Motor neuron (in vitro differentiated cells): ENCODE data around the gene IGFL3. TPM values are rescaled to one million over a fixed set of nuclear protein-coding genes. Genes with fewer than 3 reads are reported as not detected.
"Not testable (repeated sequence)": the region's sequence is repeated elsewhere in the genome, so short reads cannot be mapped to it uniquely, and the experiment has no call there.

Experiments used
- ATAC-seq, 8 experiments: fragments of 200-7000 bp; cut with Tn5 transposase; replicated peaks in 6 of 8; 2 replicates each; pipeline ENCODE4 v1.8.0; 2021; ENCODE audit warnings: mild to moderate bottlenecking in 8 of 8, moderate library complexity in 8 of 8
- H3K27ac ChIP-seq, 2 donors: fragments of 250-450 bp; sonication (Bioruptor Pico); 2 replicates each; pipeline ENCODE4 v1.9.0; 2021; ENCODE audit warnings: antibody characterized with exemption in 2 of 2, mild to moderate bottlenecking in 2 of 2, moderate library complexity in 1 of 2
- H3K4me1 ChIP-seq, 2 donors: fragments of 250-450 bp; sonication (Bioruptor Pico); replicated peaks in 1 of 2; 2 replicates each; pipeline ENCODE4 v1.6.1; 2021; ENCODE audit warnings: antibody characterized with exemption in 2 of 2, mild to moderate bottlenecking in 2 of 2, moderate library complexity in 1 of 2
- H3K4me3 ChIP-seq, 5 donors: fragments of 250-450 bp; sonication (Bioruptor Pico); 2 replicates each; pipeline ENCODE4 v1.9.0; 2021; ENCODE audit warnings: antibody characterized with exemption in 5 of 5, mild to moderate bottlenecking in 5 of 5, moderate library complexity in 4 of 5
- WGBS, 10 experiments: fragments of 450-650 bp; shearing (Covaris generic); methylation state at CpG; one replicate each; pipeline ENCODE4 v1.0.0; 2022; 5-methylcytosine and 5-hydroxymethylcytosine counted together
- in situ Hi-C, 9 experiments: fragments of 400-800 bp; cut with MboI; loops; one replicate each; pipeline ENCODE4 v1.15.0; 2021; ENCODE audit warnings: low sequenced_read_pairs in 9 of 9, low pct_unique_long_range_greater_than_20kb in 2 of 9; ENCODE audit not compliant: unreplicated experiment in 9 of 9
- total RNA-seq, 8 experiments: library from RNA; unstranded; fragments of 300-600 nt; gene quantifications; 2 replicates each; pipeline versions ENCODE4 v1.2.3 to v1.2.4, GENCODE V29; 2022

The IGFL3 gene
- total RNA-seq: under 1 TPM in 1 of 8 experiments, not detected in 7; 0.50 TPM

DNA sequence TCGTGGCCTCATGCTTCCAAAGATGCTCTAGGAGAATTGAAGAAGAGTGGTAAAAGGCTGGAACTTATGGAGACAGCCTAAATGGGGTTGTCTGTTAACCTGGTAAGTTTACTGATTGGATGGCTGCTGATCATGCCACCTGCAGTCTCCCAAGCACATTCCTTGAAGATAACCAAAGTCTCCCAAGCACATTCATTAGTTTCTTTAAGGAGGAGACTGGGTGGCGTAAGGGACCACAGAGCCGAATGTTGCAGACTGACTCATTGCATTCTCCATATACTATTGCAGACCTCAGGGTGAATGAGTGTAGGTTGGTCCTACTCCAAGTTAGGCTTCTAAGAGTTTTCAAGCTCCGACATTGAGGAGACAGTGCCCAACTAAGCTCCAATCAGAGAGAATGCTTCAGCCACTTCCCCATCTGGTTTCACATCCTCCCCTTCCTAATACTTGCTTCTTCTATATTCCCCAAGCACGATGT lies at the start of gene IGFL3:
TSS of gene IGFL3 (minus strand) at position 51 of the 478 bp plus-strand sequence. CDS start at position 12, 39 bp downstream.
- H3K4me1 ChIP-seq: peaks cover 8 to 12% of the 10 kb centered on the region in 2 donors
- no peak for ATAC-seq
- in situ Hi-C loops: no loop called here
- H3K27ac ChIP-seq: no peak within 1 kb of the TSS
- H3K4me3 ChIP-seq: no peak within 1 kb of the TSS
- 27 to 100% (median 82%) methylated on average over 1 to 5 of the region's 5 CpGs for WGBS, 10 experiments

DNA sequence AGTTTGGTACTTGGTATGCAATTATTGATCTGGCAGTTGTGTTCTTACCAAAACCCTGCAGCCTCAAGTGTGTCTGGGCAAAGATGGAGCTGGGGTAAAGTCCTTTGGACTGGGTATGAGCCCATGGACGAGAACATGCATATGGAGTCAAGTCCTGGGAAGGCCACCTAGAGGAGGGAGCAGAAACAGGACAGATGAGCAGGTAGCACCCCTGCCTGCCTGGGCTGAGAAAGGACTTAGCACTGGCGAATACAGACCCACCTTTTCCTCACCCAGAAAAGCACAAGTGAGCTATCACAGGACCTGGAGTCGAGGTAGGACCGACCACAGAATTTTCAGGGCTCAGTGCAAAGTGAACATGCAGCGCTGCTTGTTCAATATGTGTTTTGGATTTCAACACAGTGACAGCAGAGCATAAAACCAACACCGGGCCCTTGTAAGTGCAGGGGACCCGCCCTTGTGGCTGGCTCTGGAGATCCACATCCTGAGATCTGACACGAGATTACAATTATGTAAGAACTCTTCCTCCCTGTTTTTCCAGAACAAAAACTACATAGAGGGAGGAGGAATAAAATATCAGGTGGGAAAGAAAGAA lies 49.5 kb upstream of the IGFL3 start:
- ATAC-seq: peak in 2 of 8 experiments; percentile 79 to 97
- no peak overlapping the region for H3K4me3 ChIP-seq
- 0 to 90% (median 76%) methylated on average over 2 to 8 of the region's 8 CpGs; no CpG with 5 or more reads in 1 of the 10 experiments for WGBS, 10 experiments
- no peaks in the 10 kb centered on the region for H3K4me1 ChIP-seq
- no peak overlapping the region for H3K27ac ChIP-seq
- in situ Hi-C loops: no loop called here

DNA sequence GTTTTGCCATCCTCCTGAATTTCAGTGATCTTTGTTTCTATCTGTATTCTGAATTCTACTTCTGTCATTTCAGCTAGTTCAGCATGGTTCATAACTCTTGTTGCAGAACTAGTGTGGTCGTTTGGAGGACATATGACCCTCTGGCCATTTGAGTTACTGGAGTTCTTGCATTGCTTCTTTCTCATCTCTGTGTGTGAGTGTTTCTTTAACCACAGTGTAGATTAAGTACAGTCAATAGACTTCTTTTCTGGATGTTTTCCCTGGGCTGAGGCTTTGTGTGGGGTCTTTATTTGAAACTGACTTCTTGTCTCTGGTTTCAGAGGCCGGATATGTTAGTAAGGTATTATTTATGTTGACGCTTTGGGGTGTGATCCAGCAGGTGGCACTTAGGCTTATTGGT lies 38.2 kb upstream of the IGFL3 start:
- Histone ChIP-seq H3K4me1 (no peaks in the 10 kb centered on the region), H3K4me3 (no peak overlapping the region), H3K27ac (no peak overlapping the region)
- 0 to 87% (median 44%) methylated on average over 1 to 3 of the region's 3 CpGs for WGBS, 10 experiments
- no peak for ATAC-seq
- in situ Hi-C loops: no loop called here

DNA sequence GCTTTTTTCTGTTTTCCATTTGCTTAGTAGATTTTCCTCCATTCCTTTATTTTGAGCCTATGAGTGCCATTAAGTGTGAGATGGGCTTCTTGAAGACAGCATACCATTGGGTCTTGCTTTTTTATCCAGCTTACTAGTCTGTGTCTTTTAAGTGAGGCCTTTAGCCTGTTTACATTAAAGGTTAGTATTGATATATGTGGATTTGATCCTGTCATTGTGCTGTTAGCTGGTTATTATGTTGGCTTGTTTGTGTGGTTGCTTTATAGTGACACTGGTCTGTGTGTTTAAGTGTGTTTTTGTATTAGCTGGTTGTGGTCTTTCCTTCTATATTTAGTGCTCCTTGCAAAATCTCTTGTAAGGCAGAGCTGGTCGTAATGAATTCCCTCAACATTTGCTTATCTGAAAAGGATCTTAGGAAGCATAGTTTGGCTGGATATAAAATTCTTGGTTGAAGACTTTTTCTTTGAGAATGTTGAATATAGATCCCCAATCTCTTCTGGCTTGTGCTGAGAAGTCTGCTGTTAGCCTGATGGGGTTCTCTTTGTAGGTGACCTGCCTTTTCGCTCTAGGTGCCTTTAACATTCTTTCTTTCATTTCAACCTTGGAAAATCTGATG lies 37.3 kb upstream of the IGFL3 start:
- H3K27ac ChIP-seq, H3K4me3 ChIP-seq, H3K4me1 ChIP-seq, ATAC-seq, in situ Hi-C loops: not testable (repeated sequence)
- WGBS, 10 experiments: 14 to 93% (median 54%) methylated on average over 1 to 2 of the region's 2 CpGs; no CpG with 5 or more reads in 4 of the 10 experiments

DNA sequence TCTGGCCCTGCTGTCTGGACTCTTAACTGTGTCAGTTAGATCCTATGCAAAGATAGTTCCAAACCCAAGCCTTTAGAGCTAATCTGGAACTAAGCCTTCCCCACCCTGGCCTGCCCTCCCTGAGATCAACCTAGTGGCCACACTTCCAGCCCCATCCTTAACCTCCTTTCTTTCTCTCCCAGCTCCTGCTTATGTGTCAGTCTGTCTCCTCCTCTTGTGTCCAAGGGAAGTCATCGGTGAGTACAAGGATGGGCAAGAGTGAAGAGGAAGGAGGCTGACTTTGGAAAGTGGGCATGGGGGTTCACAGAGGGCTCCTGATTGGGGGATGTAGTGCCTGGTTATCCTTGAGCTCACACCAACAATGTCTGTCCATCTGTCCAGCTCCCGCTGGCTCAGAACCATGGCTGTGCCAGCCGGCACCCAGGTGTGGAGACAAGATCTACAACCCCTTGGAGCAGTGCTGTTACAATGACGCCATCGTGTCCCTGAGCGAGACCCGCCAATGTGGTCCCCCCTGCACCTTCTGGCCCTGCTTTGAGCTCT lies 35.8 kb upstream of the IGFL3 start:
- 50 to 100% (median 80%) methylated on average over 1 to 7 of the region's 7 CpGs; no CpG with 5 or more reads in 5 of the 10 experiments for WGBS, 10 experiments
- Histone ChIP-seq H3K4me1 (no peaks in the 10 kb centered on the region), H3K27ac (no peak overlapping the region), H3K4me3 (no peak overlapping the region)
- ATAC-seq: no peak
- in situ Hi-C loops: no loop called here

DNA sequence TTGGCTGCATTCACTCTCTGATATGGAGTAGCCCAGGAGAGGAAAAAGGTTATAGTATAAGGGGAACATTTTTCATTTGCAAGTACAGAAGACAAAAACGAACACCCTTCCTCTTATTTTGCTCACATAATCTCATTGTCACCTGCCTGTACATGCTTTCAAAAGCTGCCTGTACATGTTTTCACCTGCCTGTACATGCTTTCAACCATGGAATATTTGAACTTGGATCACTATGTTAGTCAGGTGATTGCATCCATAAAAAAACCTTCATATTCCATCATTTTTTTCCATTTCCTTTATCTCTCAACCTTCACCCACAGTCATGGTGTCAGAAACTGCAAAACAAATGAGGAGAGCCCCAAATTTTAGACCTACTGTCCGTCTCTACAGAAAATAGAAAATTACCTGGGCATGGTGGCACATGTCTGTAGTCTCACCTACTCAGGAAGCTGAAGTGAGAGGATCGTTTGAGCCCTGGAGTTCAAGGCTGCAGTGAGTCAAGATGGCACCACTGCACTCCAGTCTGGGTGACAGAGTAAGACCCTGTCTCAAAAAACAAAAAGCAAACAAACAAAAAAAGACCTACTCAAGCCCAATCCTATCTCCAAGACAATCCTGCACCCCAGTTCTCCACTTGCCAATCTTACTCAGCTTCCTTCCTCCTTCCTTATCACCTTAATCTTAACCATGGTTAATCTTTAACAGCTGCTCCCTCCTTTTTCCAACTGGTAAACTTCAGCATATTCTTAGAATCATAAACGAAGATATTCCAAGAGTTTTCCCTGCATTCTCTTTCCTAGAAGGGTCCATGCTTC lies 35.1 kb upstream of the IGFL3 start:
- H3K4me1 ChIP-seq: no peaks in the 10 kb centered on the region
- H3K27ac ChIP-seq: no peak overlapping the region
- H3K4me3 ChIP-seq: no peak overlapping the region
- no peak for ATAC-seq
- WGBS, 10 experiments: 0 to 100% (median 42%) methylated on average over 1 to 4 of the region's 4 CpGs; no CpG with 5 or more reads in 2 of the 10 experiments
- in situ Hi-C loops: no loop called here

DNA sequence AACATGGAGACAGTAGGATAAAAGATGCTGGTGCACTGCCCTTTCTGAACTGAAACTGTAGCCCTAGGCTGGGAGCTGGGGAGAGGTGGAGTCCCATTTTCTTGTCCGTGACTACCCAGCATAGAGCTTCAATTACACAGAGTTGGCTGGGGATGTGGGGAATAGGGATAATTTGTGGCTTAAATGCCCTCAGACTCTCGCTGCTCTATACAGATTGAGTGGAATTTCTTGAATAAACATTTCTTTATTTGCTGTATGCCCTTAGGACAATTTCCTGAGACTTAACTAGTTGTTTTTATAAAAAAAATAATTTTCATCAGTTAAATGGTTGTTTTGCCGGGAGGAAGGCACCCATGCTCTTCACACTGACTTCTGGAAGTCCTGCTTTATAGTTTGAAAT lies 30.7 kb upstream of the IGFL3 start:
- no peak overlapping the region for H3K27ac ChIP-seq
- in situ Hi-C loops: no loop called here
- WGBS, 10 experiments: 50 to 100% (median 91%) methylated on average over 1 to 3 of the region's 3 CpGs; no CpG with 5 or more reads in 4 of the 10 experiments
- no peaks in the 10 kb centered on the region for H3K4me1 ChIP-seq
- peak in 2 of 8 experiments; percentile 45 to 48 for ATAC-seq
- no peak overlapping the region for H3K4me3 ChIP-seq

DNA sequence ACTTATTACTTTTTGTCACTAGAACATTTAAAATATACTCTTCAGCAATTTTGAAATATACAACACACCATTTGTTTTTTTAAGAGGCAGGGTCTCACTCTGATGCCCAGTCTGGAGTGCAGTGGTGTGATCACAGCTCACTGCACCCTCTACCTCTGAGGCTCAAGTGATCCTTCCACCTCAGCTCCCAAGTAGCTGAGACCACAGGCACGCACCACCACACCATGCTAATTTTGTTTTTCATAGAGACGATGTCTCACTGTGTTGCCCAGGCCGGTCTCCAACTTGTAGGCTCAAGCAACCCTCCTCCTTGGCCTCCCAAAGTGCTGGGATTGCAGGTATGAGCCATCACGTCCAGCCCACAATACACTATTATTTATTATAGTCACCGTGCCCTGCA lies 26.1 kb upstream of the IGFL3 start:
- Histone ChIP-seq H3K4me3 (no peak overlapping the region), H3K27ac (no peak overlapping the region), H3K4me1 (no peaks in the 10 kb centered on the region)
- 40 to 100% (median 86%) methylated on average over 1 to 5 of the region's 5 CpGs; no CpG with 5 or more reads in 3 of the 10 experiments for WGBS, 10 experiments
- ATAC-seq: no peak
- in situ Hi-C loops: no loop called here

DNA sequence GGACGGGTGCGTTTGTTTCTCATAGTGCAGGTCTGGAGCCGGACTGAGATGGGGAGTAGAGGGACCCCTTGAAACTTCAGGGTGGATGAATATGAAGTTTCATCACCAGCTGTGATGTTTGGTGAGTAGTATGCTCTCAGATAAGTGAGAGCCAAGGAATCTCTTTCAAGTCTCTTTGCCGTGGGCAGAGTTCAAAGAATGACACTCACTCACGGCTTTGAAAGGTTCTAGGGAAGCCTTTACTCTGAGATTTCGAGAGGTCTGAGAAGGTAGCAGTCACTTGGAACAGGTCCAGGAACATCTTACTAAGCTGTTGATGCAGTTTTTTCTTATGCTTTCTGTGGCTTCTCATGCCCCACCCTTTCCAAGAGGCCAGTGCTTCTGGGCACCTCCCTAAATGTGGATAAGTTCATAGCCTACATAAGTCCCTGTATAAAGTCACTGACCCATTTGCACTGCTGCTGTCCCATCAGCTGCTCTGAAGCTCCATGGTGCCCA lies 23.4 kb upstream of the IGFL3 start, which contains the start of gene IGFL2:
TSS of gene IGFL2 (plus strand) at position 448 of the 498 bp plus-strand sequence. CDS start at position 489, 41 bp downstream.
- in situ Hi-C loops: no loop called here
- Histone ChIP-seq H3K4me3 (no peak within 1 kb of the TSS), H3K4me1 (no peaks in the 10 kb centered on the region), H3K27ac (no peak within 1 kb of the TSS)
- WGBS, 10 experiments: 0 to 89% (median 68%) methylated on average over 1 to 4 of the region's 6 CpGs; no CpG with 5 or more reads in 1 of the 10 experiments
- ATAC-seq: peak in 2 of 8 experiments; percentile 84 to 96

DNA sequence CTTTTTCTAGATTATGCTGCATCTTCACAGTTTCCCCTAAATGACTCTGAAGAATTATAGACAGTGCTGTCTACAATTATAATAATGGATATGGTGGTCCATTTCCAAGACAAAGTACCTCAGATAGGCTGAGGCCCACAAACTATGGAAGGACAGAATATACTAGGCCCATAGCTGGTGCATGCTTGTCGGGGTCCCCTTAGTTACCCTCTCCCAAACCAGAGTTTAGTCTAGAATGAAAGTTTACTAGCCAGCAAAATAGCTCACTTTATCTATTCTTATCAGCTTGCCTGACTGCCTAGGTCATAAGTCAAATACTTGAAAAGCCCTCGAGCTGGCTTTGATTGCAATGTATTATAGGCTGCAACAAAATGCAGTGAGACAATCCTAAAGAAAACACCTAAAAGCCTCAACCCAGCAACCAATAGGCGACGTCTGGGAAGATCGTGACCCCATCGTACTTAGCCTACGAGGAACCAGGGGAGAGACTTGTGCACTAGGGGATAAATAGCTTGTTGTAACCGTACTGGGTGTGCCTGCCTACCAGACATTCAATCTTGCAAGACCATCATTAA lies 22.8 kb upstream of the IGFL3 start:
- WGBS, 10 experiments: 27 to 85% (median 67%) methylated on average over 3 to 5 of the region's 8 CpGs; no CpG with 5 or more reads in 3 of the 10 experiments
- no peak overlapping the region for H3K4me3 ChIP-seq
- no peak overlapping the region for H3K27ac ChIP-seq
- peak in 2 of 8 experiments; percentile 8 to 19 for ATAC-seq
- no peaks in the 10 kb centered on the region for H3K4me1 ChIP-seq
- in situ Hi-C loops: no loop called here

DNA sequence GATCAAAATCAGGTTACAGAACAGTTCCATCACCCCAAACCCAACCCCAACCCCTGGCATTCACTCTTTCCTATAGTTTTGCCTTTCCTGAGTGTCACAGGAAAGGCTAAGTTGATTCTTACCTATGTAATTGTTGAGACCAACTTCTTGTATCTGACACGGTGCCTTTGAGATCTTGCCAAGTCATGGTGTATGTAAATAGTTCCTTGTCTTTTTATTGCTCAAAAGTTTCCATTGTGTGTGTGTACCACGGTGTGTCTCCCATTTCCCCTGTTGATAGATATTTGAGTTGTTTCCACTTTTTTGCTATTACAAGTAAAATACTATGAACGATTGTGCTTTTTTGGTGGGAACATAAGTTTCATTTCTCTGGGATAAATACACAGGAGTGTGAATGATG lies 20.3 kb upstream of the IGFL3 start:
- WGBS, 10 experiments: 0 to 88% (median 62%) methylated on average over 1 to 3 of the region's 3 CpGs; no CpG with 5 or more reads in 4 of the 10 experiments

DNA sequence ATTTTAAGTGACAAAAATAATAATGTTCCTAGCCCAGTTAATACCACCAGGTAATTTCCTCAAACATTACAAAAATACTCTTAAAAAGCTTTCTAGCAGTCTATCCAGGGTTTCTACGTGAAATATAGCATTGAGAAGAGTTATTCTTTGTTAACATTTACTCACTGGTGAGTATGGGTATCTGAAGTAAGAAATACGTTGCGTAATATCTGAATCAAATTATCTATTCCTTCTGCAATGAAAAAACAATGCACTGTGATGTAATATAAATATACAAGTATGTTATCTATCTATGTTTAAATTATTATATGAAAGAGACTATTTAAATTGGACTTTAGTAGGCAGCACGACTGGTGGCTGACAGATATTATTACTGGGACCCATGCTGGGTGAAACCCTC lies 17.8 kb upstream of the IGFL3 start:
- 40 to 94% (median 67%) methylated on average over 1 to 4 of the region's 4 CpGs for WGBS, 10 experiments
- ATAC-seq: no peak
- no peak overlapping the region for H3K4me3 ChIP-seq
- no peaks in the 10 kb centered on the region for H3K4me1 ChIP-seq
- in situ Hi-C loops: no loop called here
- no peak overlapping the region for H3K27ac ChIP-seq

More for the DNA sequence above, 20.3 kb upstream of the IGFL3 start:
- in situ Hi-C loops: no loop called here
- Histone ChIP-seq H3K4me3 (no peak overlapping the region), H3K4me1 (no peaks in the 10 kb centered on the region), H3K27ac (no peak overlapping the region)
- no peak for ATAC-seq
